ENCODE data around the gene BFAR.
"Not testable (repeated sequence)": the region's sequence is repeated elsewhere in the genome, so short reads cannot be mapped to it uniquely, and the experiment has no call there.

Gene BFAR

DNA sequence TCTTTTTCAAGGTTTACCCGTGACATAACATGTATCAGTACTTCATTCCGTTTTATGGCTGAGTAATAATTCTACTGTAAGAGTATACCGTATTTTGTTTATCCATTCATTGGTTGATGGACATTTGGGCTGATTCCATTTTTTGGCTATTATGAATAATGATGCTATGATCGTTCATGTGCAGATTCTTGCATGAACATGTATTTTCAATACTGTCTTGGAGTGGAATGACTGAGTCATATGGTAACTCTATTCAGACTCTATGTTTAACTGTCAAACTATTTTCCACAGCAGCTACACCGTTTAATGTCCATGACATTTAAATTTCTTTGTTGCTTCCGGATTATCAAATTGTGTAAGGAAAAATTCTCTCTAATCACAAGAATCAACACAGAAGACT lies 17.9 kb downstream of the BFAR start:
- Mint-ChIP-seq H3K27me3 (no peaks in the 10 kb centered on the region), H3K27ac (peak overlapping the region; percentile 62), H3K4me3 (no peak overlapping the region), H3K9me3 (no peaks in the 10 kb centered on the region), H3K36me3 (peaks cover 20% of the 10 kb centered on the region), H3K4me1 (no peaks in the 10 kb centered on the region)
- ATAC-seq (ENCODE audit: low read depth) (no peak), DNase-seq (ENCODE audit: low spot score in 2 of 2) (no peak)

DNA sequence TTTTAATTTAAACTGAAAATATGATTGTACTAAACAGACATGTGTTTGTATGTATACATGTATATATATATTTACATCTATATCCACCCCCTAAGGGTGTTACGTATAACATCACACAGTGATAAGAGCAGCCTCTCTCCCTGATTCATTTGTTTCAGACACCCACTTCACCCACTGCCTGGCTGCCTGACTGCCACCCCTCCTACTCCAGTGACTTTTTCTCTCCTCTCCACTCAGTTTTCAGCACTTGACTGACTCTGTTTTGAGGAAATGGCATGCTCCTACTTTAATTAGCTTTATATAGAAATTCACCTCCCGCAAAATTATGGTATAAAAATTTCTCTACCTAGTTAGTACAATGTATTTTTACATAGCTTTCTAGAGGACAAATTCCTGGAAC lies 20.0 kb downstream of the BFAR start:
- Mint-ChIP-seq H3K36me3 (peaks cover 24% of the 10 kb centered on the region), H3K9me3 (no peaks in the 10 kb centered on the region), H3K27me3 (no peaks in the 10 kb centered on the region)

DNA sequence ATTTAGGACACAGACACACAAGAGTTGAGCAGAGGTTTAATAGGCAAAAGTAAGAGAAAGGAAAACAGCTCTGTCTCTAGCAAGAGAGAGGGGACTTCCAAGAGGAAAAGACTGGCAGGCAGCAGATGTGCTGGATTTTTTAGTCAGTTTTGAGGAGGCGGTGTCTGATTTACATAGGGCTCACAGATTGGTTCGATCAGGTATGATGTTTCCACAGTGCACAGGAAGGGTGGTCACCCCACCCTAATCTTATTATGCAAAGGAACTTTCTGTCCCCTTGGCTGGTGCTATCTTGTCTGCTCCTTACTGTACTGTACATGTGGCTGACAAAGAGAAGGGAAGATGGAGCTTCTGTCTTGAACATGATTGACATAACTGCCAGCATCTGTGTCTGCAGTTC lies 25.3 kb downstream of the BFAR start:
- Mint-ChIP-seq H3K4me3 (peak overlapping the region; percentile 32), H3K27me3 (no peaks in the 10 kb centered on the region), H3K27ac (peak overlapping the region; percentile 90), H3K9me3 (no peaks in the 10 kb centered on the region), H3K4me1 (peaks cover 8% of the 10 kb centered on the region), H3K36me3 (peaks cover 27% of the 10 kb centered on the region)
- DNase-seq (ENCODE audit: low spot score in 2 of 2) = peak in 1 of 2 donors; percentile 35
- ATAC-seq (ENCODE audit: low read depth) = peak; percentile 100

More for the DNA sequence above, 20.0 kb downstream of the BFAR start:
- no peak for DNase-seq (ENCODE audit: low spot score in 2 of 2)
- Mint-ChIP-seq H3K4me1 (no peaks in the 10 kb centered on the region), H3K27ac (peak overlapping the region; percentile 43), H3K4me3 (no peak overlapping the region)
- no peak for ATAC-seq (ENCODE audit: low read depth)

DNA sequence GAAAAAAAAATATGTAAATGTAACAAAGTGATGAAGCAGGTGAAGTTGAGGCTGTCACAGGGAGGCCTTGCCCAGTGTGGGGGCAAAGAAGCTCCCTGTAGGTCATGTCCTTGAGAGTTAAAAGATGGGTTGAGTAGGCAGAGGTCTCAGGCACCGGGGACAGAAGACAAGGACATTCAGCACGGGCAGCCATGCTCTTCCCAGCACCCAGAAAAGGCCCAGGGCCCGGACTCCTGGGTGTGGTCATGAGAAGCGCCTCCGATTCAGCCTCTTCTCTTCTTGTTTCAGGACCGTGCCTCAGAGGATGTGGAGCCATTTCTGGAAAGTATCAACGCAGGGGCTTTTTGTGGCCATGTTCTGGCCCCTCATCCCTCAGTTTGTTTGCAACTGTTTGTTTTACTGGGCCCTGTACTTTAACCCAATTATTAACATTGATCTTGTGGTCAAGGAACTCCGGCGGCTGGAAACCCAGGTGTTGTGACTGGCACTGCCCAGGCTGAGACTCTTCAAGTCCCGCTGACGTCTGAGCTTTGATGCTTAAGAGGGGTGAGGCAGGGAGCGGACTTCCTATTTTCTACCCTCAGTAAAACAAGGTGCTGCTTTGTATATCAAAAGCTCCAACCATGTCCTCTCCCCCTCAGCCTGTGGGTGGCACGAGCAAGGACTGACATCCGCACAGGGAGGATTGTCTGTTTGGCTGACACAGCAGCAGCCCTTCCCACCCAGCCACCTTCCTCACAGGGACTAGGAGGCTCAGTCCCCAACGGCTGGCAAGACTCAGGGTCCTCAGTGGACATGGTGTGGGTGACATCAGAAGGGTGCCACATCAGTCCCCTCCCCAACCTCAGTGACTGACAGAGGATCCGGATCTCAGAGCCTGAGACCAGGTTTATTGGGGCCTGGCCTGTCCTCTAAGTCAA lies 34.9 kb downstream of the BFAR start:
- Mint-ChIP-seq H3K4me3 (no peak overlapping the region), H3K36me3 (peaks cover 35% of the 10 kb centered on the region), H3K27ac (no peak overlapping the region), H3K4me1 (peaks cover 8% of the 10 kb centered on the region), H3K27me3 (no peaks in the 10 kb centered on the region), H3K9me3 (no peaks in the 10 kb centered on the region)
- DNase-seq (ENCODE audit: low spot score in 2 of 2) = no peak
- no peak for ATAC-seq (ENCODE audit: low read depth)

DNA sequence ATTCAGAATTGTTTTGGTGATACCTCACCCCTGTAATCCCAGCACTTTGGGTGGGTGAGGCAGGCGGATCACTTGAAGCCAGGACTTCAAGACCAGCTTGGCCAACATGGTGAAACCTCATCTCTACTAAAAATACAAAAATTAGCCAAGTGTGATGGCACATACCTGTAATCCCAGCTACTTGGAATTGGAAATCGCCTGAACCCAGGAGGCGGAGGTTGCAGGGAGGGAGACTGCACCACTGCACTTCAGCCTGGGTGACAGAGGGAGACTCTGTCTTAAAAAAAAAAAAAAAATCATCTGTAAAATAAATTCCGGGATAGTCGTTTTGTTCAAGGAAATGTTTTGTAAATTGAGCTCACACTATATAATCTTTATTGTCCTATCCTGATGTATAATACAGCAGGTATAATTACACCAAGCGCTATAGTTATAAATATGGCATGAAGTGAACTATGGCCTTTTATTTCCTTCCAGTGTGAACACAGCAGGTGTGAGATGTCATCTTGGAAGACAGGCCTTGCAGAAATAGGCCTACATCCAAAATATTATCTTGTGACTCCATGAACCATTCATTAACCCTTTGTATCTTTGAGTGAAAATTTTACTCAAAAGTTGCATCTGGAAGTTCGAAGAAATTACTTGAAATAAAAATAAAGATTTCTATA lies 35.9 kb downstream of the BFAR start:
- Mint-ChIP-seq H3K4me1 (peaks cover 9% of the 10 kb centered on the region), H3K9me3 (no peaks in the 10 kb centered on the region), H3K36me3 (peaks cover 32% of the 10 kb centered on the region), H3K4me3 (no peak overlapping the region), H3K27me3 (no peaks in the 10 kb centered on the region), H3K27ac (no peak overlapping the region)
- DNase-seq (ENCODE audit: low spot score in 2 of 2) = no peak
- no peak for ATAC-seq (ENCODE audit: low read depth)

DNA sequence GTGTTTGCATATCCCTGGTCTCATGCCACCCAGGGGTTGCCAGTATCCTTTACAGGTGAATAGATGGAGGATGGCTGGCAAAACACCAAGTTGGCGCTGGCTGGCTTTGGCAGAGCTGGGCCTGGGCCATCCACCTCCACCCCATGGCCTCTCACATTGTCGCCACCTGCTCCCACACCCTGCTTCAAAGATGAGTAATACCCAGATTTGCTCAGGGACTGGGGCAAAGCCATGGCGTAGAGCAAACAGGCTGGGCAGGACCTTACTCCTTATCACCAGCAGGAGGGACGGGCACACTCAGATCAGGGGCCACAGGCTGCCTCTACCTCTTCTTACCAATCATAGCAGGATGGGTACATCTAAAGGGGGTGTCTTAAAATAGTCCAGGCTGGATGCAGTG lies 37.0 kb downstream of the BFAR start:
- ATAC-seq (ENCODE audit: low read depth) (no peak), DNase-seq (ENCODE audit: low spot score in 2 of 2) (no peak)
- Mint-ChIP-seq H3K4me3 (no peak overlapping the region), H3K36me3 (peaks cover 28% of the 10 kb centered on the region), H3K9me3 (no peaks in the 10 kb centered on the region), H3K27me3 (no peaks in the 10 kb centered on the region), H3K27ac (no peak overlapping the region), H3K4me1 (peaks cover 9% of the 10 kb centered on the region)

DNA sequence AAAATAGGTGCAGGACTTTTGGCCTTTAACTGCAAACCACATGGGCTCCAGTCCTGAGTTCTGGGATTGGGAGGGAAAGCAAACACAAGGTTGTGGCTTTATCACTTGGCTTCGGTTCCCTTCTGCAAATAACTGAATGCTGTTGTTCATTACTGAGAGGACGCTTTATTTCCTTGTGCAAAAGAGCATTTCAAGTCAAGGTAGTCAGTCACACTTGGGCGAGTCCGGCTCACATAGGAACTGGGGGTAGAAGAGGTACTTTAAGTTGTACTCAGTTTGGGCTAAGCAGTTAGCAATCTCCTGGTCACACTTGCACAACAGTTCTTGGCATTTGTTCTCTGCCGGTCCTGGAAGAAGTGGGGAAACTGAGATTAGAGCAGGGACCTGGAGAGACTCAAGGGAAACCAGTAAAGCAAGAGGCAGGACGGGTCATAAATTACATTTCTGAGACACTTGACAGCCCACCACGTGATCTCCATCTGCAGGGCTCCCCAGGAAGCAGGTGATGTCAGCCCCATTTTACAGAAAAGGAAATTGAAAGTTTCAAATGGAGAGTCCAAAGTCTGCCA lies 39.7 kb downstream of the BFAR start:
- peak overlapping the region; percentile 85 for H3K27ac Mint-ChIP-seq
- peak overlapping the region; percentile 72 for H3K4me3 Mint-ChIP-seq

DNA sequence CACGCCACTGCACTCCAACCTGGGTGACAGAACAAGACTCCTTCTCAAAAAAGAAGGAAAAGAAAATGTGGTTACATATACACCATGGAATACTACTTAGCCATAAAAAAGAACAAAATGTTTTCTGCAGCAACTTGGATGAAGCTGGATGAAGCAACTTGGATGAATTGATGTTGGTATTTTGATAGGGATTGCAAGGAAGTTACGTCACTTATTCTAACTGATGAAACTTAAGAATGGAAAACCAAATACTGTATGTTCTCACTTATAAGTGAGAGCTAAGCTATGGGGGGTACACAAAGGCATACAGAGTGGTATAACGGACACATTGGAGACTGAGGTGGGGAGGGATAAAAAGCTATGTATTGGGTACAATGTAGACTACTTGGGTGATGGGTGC lies 43.9 kb downstream of the BFAR start:
- H3K4me3 Mint-ChIP-seq = no peak overlapping the region
- peaks cover 3% of the 10 kb centered on the region for H3K9me3 Mint-ChIP-seq
- ATAC-seq (ENCODE audit: low read depth) = no peak
- peaks cover 2% of the 10 kb centered on the region for H3K36me3 Mint-ChIP-seq
- no peak for DNase-seq (ENCODE audit: low spot score in 2 of 2)
- peaks cover 13% of the 10 kb centered on the region for H3K4me1 Mint-ChIP-seq
- H3K27ac Mint-ChIP-seq = no peak overlapping the region
- H3K27me3 Mint-ChIP-seq = peaks cover 4% of the 10 kb centered on the region

More for the DNA sequence above, 39.7 kb downstream of the BFAR start:
- DNase-seq (ENCODE audit: low spot score in 2 of 2) = peak; percentile 30 to 34
- Mint-ChIP-seq H3K9me3 (no peaks in the 10 kb centered on the region), H3K4me1 (peaks cover 9% of the 10 kb centered on the region), H3K36me3 (peaks cover 9% of the 10 kb centered on the region), H3K27me3 (peaks cover under 1% of the 10 kb centered on the region)
- ATAC-seq (ENCODE audit: low read depth) = peak; percentile 89

DNA sequence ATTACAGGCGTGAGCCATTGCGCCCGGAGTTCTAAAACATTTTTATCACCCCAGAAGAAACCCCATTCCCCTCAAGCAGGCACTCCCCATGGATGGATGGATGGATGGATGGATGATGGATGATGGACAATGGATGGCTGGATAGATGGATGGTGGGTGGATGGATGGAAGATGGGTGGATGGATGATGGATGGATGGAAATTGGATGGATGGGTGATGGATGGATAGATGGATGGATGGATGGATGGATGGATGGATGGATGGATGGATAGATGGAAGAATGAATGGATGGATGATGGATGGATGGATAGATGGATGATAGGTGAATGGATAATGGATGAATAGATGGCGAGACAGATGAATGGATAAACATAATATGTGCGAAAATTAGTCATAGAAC lies 44.9 kb downstream of the BFAR start:
- H3K27me3 Mint-ChIP-seq = peaks cover 4% of the 10 kb centered on the region
- no peak for ATAC-seq (ENCODE audit: low read depth)
- peaks cover 2% of the 10 kb centered on the region for H3K36me3 Mint-ChIP-seq
- no peak overlapping the region for H3K27ac Mint-ChIP-seq
- H3K4me1 Mint-ChIP-seq = peaks cover 5% of the 10 kb centered on the region
- H3K4me3 Mint-ChIP-seq = no peak overlapping the region
- no peak for DNase-seq (ENCODE audit: low spot score in 2 of 2)
- peaks cover 3% of the 10 kb centered on the region for H3K9me3 Mint-ChIP-seq

DNA sequence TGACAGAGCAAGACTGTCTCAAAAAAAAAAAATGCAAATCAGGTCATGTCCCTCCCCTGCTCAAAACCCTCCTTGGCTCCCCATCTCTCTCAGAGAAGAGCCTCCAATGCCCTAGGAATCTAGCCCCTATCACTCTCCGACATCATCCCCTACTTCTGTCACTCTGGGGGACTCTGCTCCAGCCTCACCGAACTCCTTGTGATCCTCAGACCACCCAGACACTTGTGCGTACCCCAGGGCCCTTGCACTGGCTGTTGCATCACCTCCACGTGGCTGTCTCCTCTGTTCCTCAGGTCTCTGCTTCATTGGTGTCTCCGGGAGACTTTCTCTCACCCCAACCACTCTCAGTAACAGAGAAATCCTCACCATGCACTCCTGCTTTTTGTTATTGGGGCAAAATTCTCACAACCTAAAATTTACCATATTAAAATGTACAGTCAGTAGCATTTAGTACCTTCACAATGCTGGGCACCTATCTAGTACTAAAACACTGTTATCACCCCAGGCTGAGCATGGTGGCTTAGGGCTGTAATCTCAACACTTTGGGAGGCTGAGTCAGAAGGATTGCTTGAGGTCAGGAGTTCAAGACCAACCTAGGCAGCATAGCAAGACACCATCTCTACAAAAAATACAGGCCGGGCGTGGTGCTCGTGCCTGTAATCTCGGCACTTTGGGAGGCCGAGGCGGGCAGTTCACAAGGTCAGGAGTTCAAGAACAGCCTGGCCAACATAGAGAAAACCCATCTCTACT lies 46.2 kb downstream of the BFAR start:
- peaks cover 4% of the 10 kb centered on the region for H3K4me1 Mint-ChIP-seq
- DNase-seq (ENCODE audit: low spot score in 2 of 2) (no peak), ATAC-seq (ENCODE audit: low read depth) (no peak)

DNA sequence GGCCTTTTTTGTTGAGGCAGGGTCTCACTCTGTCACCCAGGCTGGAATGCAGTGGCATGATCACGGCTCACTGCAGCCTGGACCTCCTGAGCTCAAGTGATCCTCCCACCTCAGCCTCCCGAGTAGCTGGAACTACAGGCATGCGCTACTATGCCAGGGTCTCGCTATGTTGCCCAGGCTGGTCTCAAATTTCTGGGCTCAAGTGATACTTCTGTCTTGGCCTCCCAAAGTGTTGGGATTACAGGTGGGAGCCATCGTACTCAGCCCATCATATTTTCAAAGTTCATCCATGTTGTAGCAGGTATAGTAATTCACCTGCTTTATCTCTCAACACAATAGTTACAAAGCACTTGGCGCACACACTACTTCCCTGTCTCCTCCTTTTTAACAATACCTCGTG lies 47.6 kb downstream of the BFAR start:
- not testable (repeated sequence) for H3K36me3 Mint-ChIP-seq; H3K27ac Mint-ChIP-seq; H3K4me1 Mint-ChIP-seq; H3K4me3 Mint-ChIP-seq; ATAC-seq (ENCODE audit: low read depth); H3K27me3 Mint-ChIP-seq; DNase-seq (ENCODE audit: low spot score in 2 of 2); H3K9me3 Mint-ChIP-seq

More for the DNA sequence above, 46.2 kb downstream of the BFAR start:
- H3K27ac Mint-ChIP-seq = no peak overlapping the region
- peaks cover 3% of the 10 kb centered on the region for H3K9me3 Mint-ChIP-seq
- H3K36me3 Mint-ChIP-seq = peaks cover 4% of the 10 kb centered on the region
- peaks cover 6% of the 10 kb centered on the region for H3K27me3 Mint-ChIP-seq
- H3K4me3 Mint-ChIP-seq = no peak overlapping the region

DNA sequence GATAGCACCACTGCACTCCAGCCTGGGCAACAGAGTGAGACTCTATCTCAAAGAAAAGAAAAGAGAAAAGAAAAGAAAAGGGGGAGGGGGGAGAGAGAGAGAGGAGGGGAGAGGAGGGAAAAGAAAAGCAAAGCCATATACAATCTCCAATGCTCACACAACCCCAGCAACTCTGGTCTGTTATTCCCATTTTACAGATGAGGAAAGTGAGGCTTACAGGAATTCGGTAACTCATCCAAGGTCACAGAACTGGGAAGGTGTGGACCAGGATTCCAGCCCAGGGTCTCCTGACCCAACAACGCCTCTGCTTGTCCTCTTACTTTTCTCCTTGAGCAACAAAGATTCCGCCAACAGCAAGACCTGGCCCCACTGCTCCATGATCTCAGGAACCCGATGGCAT lies 48.4 kb downstream of the BFAR start:
- Mint-ChIP-seq H3K4me1 (peaks cover 4% of the 10 kb centered on the region), H3K36me3 (peaks cover 4% of the 10 kb centered on the region), H3K4me3 (no peak overlapping the region), H3K27ac (no peak overlapping the region), H3K27me3 (peaks cover 6% of the 10 kb centered on the region), H3K9me3 (peaks cover 3% of the 10 kb centered on the region)
- ATAC-seq (ENCODE audit: low read depth) (no peak), DNase-seq (ENCODE audit: low spot score in 2 of 2) (no peak)

DNA sequence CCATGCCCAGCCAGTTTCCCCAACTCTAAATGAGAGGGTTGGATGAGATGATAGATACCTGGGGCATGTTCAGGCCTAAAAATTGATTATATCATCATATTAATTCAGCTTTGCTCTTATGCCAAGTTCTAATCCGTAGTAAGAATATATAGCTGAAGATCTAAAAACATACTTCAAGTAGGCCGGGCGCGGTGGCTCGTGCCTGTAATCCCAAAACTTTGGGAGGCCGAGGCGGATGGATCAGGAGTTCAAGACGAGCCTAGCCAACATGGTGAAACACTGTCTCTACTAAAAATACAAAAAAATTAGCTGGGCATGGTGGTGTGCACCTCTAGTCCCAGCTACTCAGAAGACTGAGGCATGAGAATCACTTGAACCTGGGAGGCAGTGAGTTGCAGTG lies 49.4 kb downstream of the BFAR start:
- Mint-ChIP-seq H3K9me3 (peaks cover 3% of the 10 kb centered on the region), H3K27me3 (peaks cover 6% of the 10 kb centered on the region), H3K4me1 (peaks cover 4% of the 10 kb centered on the region), H3K27ac (no peak overlapping the region), H3K36me3 (peaks cover 4% of the 10 kb centered on the region), H3K4me3 (no peak overlapping the region)
- no peak for ATAC-seq (ENCODE audit: low read depth)
- no peak for DNase-seq (ENCODE audit: low spot score in 2 of 2)

All from memory B cell (primary cell).